HepG2 (cell line): Measurements from ENCODE around the gene WNT5B. TPM values are rescaled to one million over a fixed set of nuclear protein-coding genes. Genes with fewer than 3 reads are reported as not detected.

ENCODE experiments used
- AHDC1 ChIP-seq: sonication (generic); formaldehyde crosslinking; IDR thresholded peaks from 2 replicates; pipeline ENCODE4 v1.5.1; 2020; ENCODE audit warnings: mild to moderate bottlenecking, missing genetic modification reagents, borderline replicate concordance
- ATF7-NPFF ChIP-seq: sonication (generic); formaldehyde crosslinking; IDR thresholded peaks from 2 replicates; pipeline ENCODE4 v1.8.1; 2023; ENCODE audit warnings: mild to moderate bottlenecking, low read depth, missing genetic modification reagents, moderate library complexity
- CAMTA2 ChIP-seq: sonication (generic); formaldehyde crosslinking; IDR thresholded peaks from 2 replicates; pipeline ENCODE4 v1.4.0; 2020; ENCODE audit warnings: mild to moderate bottlenecking, missing genetic modification reagents, borderline replicate concordance
- CHD2 ChIP-seq: IDR thresholded peaks from 2 replicates; pipeline ENCODE4 v1.6.1; 2011; ENCODE audit warnings: low read depth, low read length, improper control_type of control experiment
- EHMT2 ChIP-seq: fragments of 200-600 bp; sonication (generic); IDR thresholded peaks from 2 replicates; pipeline ENCODE4 v1.7.0; 2017; ENCODE audit warnings: antibody characterized with exemption, low read depth, low read length, borderline replicate concordance
- FUBP1 ChIP-seq: sonication (generic); formaldehyde crosslinking; IDR thresholded peaks from 2 replicates; pipeline ENCODE4 v1.5.1; 2020; ENCODE audit warnings: missing genetic modification reagents, mild to moderate bottlenecking, borderline replicate concordance
- MATR3 ChIP-seq: sonication (generic); formaldehyde crosslinking; IDR thresholded peaks from 2 replicates; pipeline ENCODE4 v1.4.0; 2020; ENCODE audit warnings: missing genetic modification reagents
- MEF2D ChIP-seq: sonication (generic); formaldehyde crosslinking; IDR thresholded peaks from 2 replicates; pipeline ENCODE4 v1.5.1; 2020; ENCODE audit warnings: mild to moderate bottlenecking, missing genetic modification reagents
- MTA1 ChIP-seq: sonication (generic); formaldehyde crosslinking; IDR thresholded peaks from 2 replicates; pipeline ENCODE4 v1.4.0; 2020; ENCODE audit warnings: missing genetic modification reagents, mild to moderate bottlenecking, borderline replicate concordance
- MTF2 ChIP-seq: sonication (generic); formaldehyde crosslinking; IDR thresholded peaks from 2 replicates; pipeline ENCODE4 v1.5.0; 2020; ENCODE audit warnings: missing genetic modification reagents, borderline replicate concordance
- NR1H2 ChIP-seq: sonication (generic); formaldehyde crosslinking; IDR thresholded peaks from 2 replicates; pipeline ENCODE4 v1.8.1; 2022; ENCODE audit warnings: low read depth, missing genetic modification reagents, borderline replicate concordance
- SMARCE1 ChIP-seq: fragments of 450-650 bp; IDR thresholded peaks from 2 replicates; pipeline ENCODE4 v1.6.1; 2017; ENCODE audit warnings: borderline replicate concordance
- SRSF9 ChIP-seq: fragments of 200-400 bp; formaldehyde crosslinking; IDR thresholded peaks from 2 replicates; pipeline ENCODE4 v1.6.1; 2018; ENCODE audit warnings: borderline replicate concordance, mild to moderate bottlenecking, low read depth, low read length; ENCODE audit not compliant: insufficient read depth, poor library complexity, severe bottlenecking
- TRIM24 ChIP-seq: sonication (generic); formaldehyde crosslinking; IDR thresholded peaks from 2 replicates; pipeline ENCODE4 v1.8.0; 2022; ENCODE audit warnings: mild to moderate bottlenecking, missing genetic modification reagents
- ZBTB46 ChIP-seq: sonication (generic); formaldehyde crosslinking; IDR thresholded peaks from 2 replicates; pipeline ENCODE4 v1.4.0; 2020; ENCODE audit warnings: mild to moderate bottlenecking, missing genetic modification reagents, borderline replicate concordance
- ZEB1 ChIP-seq: IDR thresholded peaks from 2 replicates; pipeline ENCODE4 v1.6.1; 2012; ENCODE audit warnings: mild to moderate bottlenecking, low read depth, inconsistent platforms; ENCODE audit not compliant: insufficient replicate concordance
- ZNF143 ChIP-seq: sonication (generic); formaldehyde crosslinking; IDR thresholded peaks from 2 replicates; pipeline ENCODE4 v1.4.0; 2020; ENCODE audit warnings: missing genetic modification reagents
- ZNF446 ChIP-seq: sonication (generic); formaldehyde crosslinking; IDR thresholded peaks from 2 replicates; pipeline ENCODE4 v1.5.0; 2020; ENCODE audit warnings: mild to moderate bottlenecking, missing genetic modification reagents
- ZNF670 ChIP-seq: sonication (generic); formaldehyde crosslinking; IDR thresholded peaks from 2 replicates; pipeline ENCODE4 v1.8.0; 2022; ENCODE audit warnings: mild to moderate bottlenecking, missing genetic modification reagents, borderline replicate concordance
- ZNF713 ChIP-seq: sonication (generic); formaldehyde crosslinking; IDR thresholded peaks from 2 replicates; pipeline ENCODE4 v1.4.0; 2020; ENCODE audit warnings: mild to moderate bottlenecking, missing genetic modification reagents
- ZSCAN21 ChIP-seq: sonication (generic); formaldehyde crosslinking; IDR thresholded peaks from 2 replicates; pipeline ENCODE4 v1.8.0; 2022; ENCODE audit warnings: mild to moderate bottlenecking, missing genetic modification reagents, moderate library complexity, borderline replicate concordance
- polyA plus RNA-seq, 8 experiments: library from polyadenylated mRNA; depleted of rRNA in 3 of 8; stranded (reverse) in 7 of 8; unstranded in 1 of 8; fragments of >200 nt; fragmentation: Illumina TruSeq in 4 of 8; extraction: Trizol in 4 of 8; gene quantifications; 2 replicates each; pipeline versions ENCODE4 v1.2.1 to v1.2.3, GENCODE V29; 2011 to 2016; ENCODE audit warnings: low read depth in 4 of 8, missing spikeins in 1 of 8, mixed read lengths in 1 of 8; ENCODE audit not compliant: insufficient read depth in 1 of 8
- total RNA-seq, 5 experiments: library from RNA; depleted of rRNA; stranded (reverse); fragments of >200 nt; fragmentation: Illumina TruSeq; extraction: Trizol; gene quantifications; 2 replicates each; pipeline ENCODE4 v1.2.3, GENCODE V29; 2016; ENCODE audit warnings: low read depth in 1 of 5

WNT5B gene
- total and polyA plus RNA-seq, 2 of the 13 experiments (the other 11 are each of a cell fraction or from before 2014, with no cell fraction given), result 0.04 TPM; not detected in 1

GRCh38 chr12:1690578-1691122 lies 61.6 kb downstream of the WNT5B start, which contains the start of gene ADIPOR2 (continued):
- TF ChIP-seq AHDC1 (no peak), ZNF446 (CRISPR knock-in tag) (no peak), TRIM24 (no peak), SMARCE1 (no peak), ZNF143 (CRISPR knock-in tag) (peak; percentile 89), ZSCAN21 (CRISPR knock-in tag) (peak; percentile 79; the same call in 1 of the 2 replicates), FUBP1 (CRISPR knock-in tag) (no peak), NR1H2 (CRISPR knock-in tag) (no peak), ZEB1 (peak; percentile 33), MATR3 (CRISPR knock-in tag) (no peak), MTF2 (no peak), ZNF670 (peak; percentile 63; the same call in 1 of the 2 replicates), ZNF713 (CRISPR knock-in tag) (no peak), ATF7-NPFF (CRISPR knock-in tag) (peak; percentile 43; the same call in 1 of the 2 replicates), ZBTB46 (CRISPR knock-in tag) (no peak), CHD2 (peak; percentile 76), MEF2D (no peak), EHMT2 (no peak), MTA1 (CRISPR knock-in tag) (no peak), CAMTA2 (no peak), SRSF9 (no peak)
